ENCODE measurements around the gene AGL. TPM values are rescaled to one million over a fixed set of nuclear protein-coding genes. Genes with fewer than 3 reads are reported as not detected.

The AGL gene
- total and polyA plus RNA-seq, 2 of the 8 experiments (the other 6 are each of a cell fraction or from before 2014, with no cell fraction given): 2.7 to 19.2 TPM

GRCh38 chr1:99816656-99817055 lies 33.5 kb upstream of the AGL start (continued):
- no peak for TF ChIP-seq CHD2 (IDR thresholded peaks at IDR 0.05; ENCODE audit: low read length)
